GM06990 (cell line): ENCODE measurements around the gene KBTBD4.

Experiments
- DNase-seq: peaks from one replicate; pipeline ENCODE4 v3.0.0-alpha.2; 2011; ENCODE audit not compliant: insufficient read length; ENCODE audit errors: extremely low read depth
- H3K27me3 ChIP-seq: replicated peaks from 2 replicates; pipeline ENCODE4 v1.6.0; 2011; ENCODE audit warnings: low read length; ENCODE audit not compliant: control insufficient read depth, insufficient read depth
- H3K36me3 ChIP-seq: 2 replicates; pipeline ENCODE4 v1.5.1; 2011; ENCODE audit warnings: low read length; ENCODE audit not compliant: control insufficient read depth, insufficient read depth
- H3K4me3 ChIP-seq: replicated peaks from 2 replicates; pipeline ENCODE4 v1.5.1; 2011; ENCODE audit warnings: low read depth, mild to moderate bottlenecking, control low read depth, low read length
- CTCF ChIP-seq: IDR thresholded peaks from 2 replicates; pipeline ENCODE4 v1.5.1; 2011; ENCODE audit warnings: low read length, control low read depth, mild to moderate bottlenecking, inconsistent platforms; ENCODE audit not compliant: insufficient read depth, poor library complexity, severe bottlenecking

Gene KBTBD4

GRCh38 chr11:47545298-47545697, 33.5 kb downstream of the KBTBD4 start:
- Histone ChIP-seq H3K27me3 (no peaks in the 10 kb centered on the region), H3K4me3 (no peak overlapping the region), H3K36me3 (peaks cover 2% of the 10 kb centered on the region)
- DNase-seq, result no peak
- no peak for TF ChIP-seq CTCF

- DNase-seq, result no peak
- Histone ChIP-seq H3K27me3 (no peaks in the 10 kb centered on the region), H3K4me3 (no peak overlapping the region), H3K36me3 (peaks cover 2% of the 10 kb centered on the region)
- TF ChIP-seq CTCF, result no peak
Measured at GRCh38 chr11:47541070-47541469, 37.7 kb downstream of the KBTBD4 start.

- H3K36me3 ChIP-seq, result peaks cover 2% of the 10 kb centered on the region
- no peak overlapping the region for H3K4me3 ChIP-seq
- no peaks in the 10 kb centered on the region for H3K27me3 ChIP-seq
- no peak for TF ChIP-seq CTCF
- DNase-seq, result no peak
Measured at GRCh38 chr11:47539681-47540039, 39.1 kb downstream of the KBTBD4 start.

- H3K4me3 ChIP-seq, result no peak overlapping the region
- peaks cover 2% of the 10 kb centered on the region for H3K36me3 ChIP-seq
- H3K27me3 ChIP-seq, result no peaks in the 10 kb centered on the region
- no peak for DNase-seq
- TF ChIP-seq CTCF, result no peak
Measured at GRCh38 chr11:47538741-47539565, 39.8 kb downstream of the KBTBD4 start.

GRCh38 chr11:47536915-47537314, 41.9 kb downstream of the KBTBD4 start:
- Histone ChIP-seq H3K36me3 (no peaks in the 10 kb centered on the region), H3K4me3 (no peak overlapping the region), H3K27me3 (no peaks in the 10 kb centered on the region)
- no peak for DNase-seq
- TF ChIP-seq CTCF, result no peak

GRCh38 chr11:47534704-47535251, 44.0 kb downstream of the KBTBD4 start:
- DNase-seq, result no peak
- Histone ChIP-seq H3K27me3 (no peaks in the 10 kb centered on the region), H3K36me3 (no peaks in the 10 kb centered on the region), H3K4me3 (no peak overlapping the region)
- TF ChIP-seq CTCF, result no peak
